GM11168 (cell line): ENCODE measurements around the gene PLXDC2.

ENCODE experiments used
- in situ Hi-C: fragments of 300-500 bp; cut with MboI; formaldehyde crosslinking; loops from one replicate; pipeline ENCODE4 v1.12.0; 2022; ENCODE audit warnings: low sequenced_read_pairs; ENCODE audit not compliant: unreplicated experiment

The PLXDC2 gene

DNA sequence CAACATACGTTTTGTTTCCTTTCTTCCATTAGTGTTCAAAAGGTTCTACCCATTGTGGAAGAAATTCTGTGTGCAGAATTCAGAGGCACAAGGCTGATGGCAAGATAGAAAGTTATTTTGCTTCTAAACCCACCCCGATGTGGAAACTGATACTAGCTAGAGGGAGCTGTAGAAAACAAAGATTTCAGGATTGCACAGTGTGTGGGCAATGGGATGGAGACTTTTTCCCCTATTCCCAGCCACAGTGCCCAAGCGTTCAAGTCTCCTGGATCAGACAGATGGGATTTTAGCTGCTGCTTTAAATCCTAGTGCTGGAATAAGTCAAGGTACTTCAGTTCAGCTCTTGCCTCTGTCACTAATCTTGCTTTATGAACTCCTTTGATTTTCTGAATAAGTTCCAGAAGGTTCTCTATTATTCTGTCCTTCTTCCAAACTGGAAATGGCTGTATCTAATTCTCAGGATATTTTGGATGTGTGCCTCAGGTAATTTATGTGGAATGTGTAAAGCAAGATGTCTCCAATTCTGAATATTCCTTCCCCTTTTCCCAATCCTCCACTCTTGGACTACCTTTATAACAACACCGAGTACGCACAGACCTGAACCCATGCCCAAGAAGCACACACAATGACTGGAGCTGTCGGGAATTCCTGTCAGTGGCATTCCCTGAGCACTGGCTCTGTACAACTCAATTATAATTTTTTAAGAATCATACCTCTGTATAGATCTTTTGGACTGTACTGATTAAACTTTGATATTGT, 473.0 kb downstream of the PLXDC2 start:
- in situ Hi-C loops, result no loop called here

DNA sequence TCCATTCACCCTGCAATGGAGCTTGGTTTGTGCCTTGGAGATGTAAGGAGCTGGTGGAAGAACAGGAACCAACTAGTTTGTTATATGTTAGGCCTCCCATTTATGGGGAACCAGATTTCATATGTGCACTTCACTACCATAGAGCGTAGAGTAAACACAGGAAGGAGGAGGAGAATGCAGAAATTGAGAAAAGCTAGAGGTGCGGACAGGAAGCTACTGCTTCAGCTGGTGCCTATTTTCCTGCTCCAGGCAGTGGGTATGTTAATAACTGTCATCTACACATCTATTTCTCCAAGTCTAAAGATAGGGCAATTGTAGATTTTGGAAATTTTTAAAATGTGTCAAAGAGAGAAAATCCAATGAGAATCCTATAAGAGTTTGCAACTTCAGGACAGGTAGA, 482.2 kb downstream of the PLXDC2 start:
- in situ Hi-C loops, result no loop called here

DNA sequence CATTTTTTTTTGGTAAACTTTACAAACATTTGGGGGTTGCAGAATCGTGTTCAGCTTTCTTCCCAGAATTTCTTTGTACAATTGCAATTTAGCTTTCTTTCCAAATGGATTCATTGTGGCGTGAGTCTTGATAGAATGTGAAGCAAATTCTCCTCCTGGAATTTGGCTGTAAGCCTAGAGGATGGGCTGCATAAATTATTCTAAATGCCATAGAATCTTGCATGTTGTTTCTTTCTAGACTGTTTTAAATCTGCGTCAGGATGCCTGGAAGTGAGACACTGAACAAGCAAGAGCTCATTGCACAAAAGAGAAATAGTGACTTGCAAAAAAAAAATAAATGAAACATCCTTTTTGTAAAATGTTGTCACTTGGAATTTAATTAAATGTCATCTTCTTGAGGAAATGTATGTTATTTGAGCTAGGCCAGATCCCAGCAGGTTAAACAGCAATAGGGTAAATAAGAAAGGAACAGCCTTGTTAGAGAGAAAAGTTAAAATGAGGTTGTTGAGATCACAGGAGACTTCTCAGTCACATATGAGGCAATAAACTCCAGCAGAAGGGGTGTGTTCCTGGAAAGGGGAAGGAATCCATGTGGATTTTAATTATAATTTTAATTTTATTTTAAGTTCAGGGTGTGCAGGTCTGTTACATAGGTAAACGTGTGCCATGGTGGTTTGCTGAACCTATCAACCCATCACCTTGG, 483.0 kb downstream of the PLXDC2 start:
- in situ Hi-C loops, result no loop called here

DNA sequence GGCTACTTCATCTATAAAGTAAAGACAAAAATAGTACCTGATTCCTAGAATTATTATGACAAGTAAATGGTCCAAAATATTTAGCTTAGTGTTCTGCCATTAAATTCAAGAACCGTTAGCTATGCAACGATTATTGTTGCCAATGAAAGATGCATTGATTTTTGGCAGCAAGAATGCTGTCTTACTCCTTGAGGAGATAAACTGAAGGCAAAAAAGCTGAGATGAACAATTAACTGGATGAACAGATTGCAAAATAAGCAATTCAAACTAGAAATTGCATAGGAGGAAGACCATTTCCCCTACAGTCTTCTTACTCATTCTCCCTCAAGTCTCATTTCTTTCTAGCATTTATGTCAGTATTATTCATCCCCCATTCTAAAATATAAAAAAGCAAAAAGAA, 484.5 kb downstream of the PLXDC2 start:
- in situ Hi-C loops, result no loop called here

DNA sequence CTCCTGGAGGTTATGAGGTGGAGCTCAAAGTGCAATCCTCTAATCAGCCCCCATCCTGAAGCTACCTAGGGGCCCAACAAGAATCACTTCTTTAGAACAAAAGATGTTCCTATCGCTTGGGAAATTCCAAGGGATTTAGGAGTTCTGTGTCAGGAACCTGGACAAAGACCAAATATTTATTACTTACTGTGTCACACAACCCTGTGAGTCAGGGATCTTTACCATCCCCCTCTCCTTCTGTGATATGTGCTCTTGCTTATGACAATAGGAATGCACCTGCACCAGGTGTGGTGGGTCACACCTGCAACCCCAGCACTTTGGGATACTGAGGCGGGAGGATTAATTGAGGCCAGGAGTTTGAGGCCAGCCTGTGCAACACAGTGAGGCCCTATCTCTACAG, 485.8 kb downstream of the PLXDC2 start:
- in situ Hi-C loops, result no loop called here

DNA sequence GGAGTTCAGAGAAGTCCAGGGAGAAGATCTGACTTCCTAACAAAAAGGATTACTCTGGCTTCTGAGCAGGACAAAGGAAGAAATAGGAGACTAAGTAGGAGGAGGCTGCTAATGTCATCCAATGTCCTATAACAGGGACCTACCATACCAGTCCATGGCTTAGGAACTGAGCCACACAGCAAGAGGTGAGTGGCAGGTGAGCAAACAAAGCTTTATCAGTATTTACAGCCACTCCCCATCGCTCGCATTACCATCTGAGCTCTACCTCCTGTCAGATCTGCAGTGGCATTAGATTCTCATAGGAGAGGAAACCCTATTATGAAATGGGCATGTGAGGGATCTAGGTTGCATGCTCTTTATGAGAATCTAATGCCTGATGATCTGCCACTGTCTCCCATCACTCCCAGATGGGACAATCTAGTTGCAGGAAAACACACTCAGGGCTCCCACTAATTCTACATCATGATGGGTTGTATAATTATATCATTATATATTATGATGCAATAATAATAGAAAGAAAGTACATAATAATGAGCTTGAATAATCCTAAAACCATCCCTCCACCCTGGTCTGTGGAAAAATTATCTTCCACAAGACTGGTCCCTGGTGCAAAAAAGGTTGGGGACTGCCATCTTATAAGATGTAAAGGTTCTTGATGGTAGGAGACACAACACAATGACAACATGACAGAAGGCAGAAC, 487.4 kb downstream of the PLXDC2 start:
- in situ Hi-C loops, result no loop called here

DNA sequence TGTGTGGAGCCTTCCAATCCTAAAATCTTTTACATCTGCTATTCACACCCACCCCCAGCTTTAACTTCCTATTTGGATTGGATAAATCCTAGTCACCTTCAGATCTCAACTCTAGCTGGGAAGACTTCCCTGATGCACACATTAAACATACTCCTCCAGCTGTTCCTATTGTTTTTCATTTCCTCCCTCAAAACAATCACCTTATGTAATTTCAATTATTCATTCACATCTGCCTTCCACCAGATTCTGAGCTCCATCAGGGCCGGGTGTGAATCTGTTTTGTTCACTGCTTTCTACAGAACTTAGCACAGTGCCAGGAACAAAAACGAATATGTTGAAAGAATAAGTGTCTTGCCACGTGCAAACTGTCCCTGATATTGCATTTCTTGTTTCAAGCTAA, 497.4 kb downstream of the PLXDC2 start:
- in situ Hi-C loops, result no loop called here

DNA sequence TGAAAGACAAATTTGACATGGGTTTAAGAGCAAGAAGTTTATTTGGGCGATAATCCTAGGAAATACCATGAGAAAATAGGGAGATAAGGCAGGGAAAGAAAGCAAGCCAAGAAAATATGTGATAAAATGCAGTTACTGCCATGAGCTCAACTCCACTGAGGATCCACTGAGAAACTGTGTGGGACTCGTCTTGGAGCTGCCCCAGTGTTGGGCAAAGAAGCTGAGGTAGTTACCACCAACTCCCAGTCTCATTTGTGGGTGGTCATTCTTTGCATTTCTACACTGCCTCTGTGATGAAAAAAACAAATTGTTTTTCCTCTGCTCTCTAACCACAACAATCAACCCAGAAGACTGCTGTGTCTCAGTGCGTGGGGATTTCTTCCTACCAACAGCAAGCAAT, 498.2 kb downstream of the PLXDC2 start:
- in situ Hi-C loops, result no loop called here

DNA sequence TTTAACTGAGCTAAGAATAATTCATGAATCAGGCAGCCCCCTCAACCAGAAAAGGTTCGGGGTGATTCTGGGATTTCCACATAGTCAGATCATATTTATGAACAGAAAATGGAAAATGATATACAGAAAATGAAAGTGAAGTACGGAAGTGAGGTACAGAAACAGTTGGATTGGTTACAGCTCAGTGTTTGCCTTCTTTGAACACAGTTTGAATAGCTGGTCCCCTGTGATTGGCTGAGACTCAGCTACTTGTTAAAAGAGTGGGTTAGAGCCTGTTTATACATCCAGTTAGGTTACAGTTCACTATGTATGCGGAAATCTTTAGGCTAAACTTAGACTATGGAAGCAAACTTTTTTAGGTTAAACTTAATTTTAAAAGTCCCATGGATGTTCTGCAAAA, 511.7 kb downstream of the PLXDC2 start:
- in situ Hi-C loops, result no loop called here

DNA sequence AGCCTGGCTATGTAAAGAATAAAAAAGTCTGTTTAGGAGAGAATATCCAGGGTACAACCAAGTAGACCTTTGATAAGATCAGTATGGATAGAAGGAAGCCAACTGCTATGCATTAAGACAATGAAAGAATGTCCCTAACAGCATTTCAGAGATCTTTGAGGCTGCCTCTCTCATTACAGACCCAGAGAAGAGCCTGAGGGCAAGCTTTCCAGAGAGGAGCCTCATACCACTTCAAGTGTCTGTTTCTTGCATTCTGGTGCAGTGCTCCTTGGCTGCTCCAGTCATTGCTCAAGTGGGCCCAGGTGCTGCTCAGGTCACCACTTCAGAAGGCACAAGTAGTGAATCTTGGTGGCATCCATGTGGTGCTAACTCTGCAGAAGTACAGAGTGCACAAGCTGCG, 514.0 kb downstream of the PLXDC2 start:
- in situ Hi-C loops, result no loop called here

DNA sequence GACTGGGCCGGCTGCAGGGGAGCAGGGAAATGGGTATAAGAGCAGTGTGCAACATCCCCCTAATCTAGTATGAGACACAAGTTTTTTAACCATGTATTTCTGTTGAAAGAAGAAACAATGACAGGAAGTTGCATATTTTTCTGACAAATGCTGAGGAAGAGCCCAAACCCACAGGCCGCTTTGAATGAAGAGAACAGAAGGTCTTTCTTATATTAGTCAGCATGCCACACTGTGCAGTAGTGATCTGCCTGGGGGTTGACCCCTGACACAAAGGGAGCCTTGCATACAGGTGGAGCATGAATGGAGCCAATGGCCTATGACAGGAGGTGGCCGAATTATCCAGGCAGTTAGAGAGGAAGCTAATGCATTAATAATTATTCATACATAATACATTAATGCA, 518.3 kb downstream of the PLXDC2 start:
- in situ Hi-C loops, result no loop called here
